Measurements from ENCODE around the gene CENPO.

DNA sequence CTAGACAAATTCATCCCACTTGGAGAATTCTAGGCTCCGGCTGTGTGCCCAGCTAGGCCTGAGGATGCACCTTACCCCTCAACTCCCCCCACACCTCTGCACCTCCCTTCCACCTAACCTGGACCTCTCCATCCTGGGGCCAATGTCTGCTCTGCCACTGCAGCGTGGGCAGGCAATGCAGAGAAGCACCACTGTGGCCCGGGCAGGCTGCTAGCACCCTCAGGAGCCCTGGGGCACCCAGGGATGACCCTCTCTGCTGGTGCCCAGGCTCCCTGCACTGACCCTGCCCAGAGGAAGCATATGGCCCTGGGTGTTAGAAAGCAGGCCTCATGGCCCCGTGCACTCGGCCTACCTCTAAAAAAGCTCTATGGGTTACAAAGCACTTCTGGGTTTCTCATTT, 77.2 kb downstream of the CENPO start:
- TF ChIP-seq CTCF (conservative IDR thresholded peaks at IDR 0.05): no peak
- no peak for TF ChIP-seq ZFX (IDR thresholded peaks at IDR 0.05)

Measured in C4-2B (cell line).